ENCODE measurements around the gene PHF21A. TPM values are rescaled to one million over a fixed set of nuclear protein-coding genes. Genes with fewer than 3 reads are reported as not detected.
"Not testable (repeated sequence)": the region's sequence is repeated elsewhere in the genome, so short reads cannot be mapped to it uniquely, and the experiment has no call there.

Gene PHF21A
- total RNA-seq, 1 experiment from 2014 or later = 20.5 TPM

GRCh38 chr11:46020084-46020599 lies 101.1 kb downstream of the PHF21A start:
- DNase-seq = no peak
- TF ChIP-seq, protein P1, sequence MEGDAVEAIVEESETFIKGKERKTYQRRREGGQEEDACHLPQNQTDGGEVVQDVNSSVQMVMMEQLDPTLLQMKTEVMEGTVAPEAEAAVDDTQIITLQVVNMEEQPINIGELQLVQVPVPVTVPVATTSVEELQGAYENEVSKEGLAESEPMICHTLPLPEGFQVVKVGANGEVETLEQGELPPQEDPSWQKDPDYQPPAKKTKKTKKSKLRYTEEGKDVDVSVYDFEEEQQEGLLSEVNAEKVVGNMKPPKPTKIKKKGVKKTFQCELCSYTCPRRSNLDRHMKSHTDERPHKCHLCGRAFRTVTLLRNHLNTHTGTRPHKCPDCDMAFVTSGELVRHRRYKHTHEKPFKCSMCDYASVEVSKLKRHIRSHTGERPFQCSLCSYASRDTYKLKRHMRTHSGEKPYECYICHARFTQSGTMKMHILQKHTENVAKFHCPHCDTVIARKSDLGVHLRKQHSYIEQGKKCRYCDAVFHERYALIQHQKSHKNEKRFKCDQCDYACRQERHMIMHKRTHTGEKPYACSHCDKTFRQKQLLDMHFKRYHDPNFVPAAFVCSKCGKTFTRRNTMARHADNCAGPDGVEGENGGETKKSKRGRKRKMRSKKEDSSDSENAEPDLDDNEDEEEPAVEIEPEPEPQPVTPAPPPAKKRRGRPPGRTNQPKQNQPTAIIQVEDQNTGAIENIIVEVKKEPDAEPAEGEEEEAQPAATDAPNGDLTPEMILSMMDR (IDR thresholded peaks at IDR 0.05; ENCODE audit: unreplicated experiment) = no peak
- CTCF ChIA-PET = no interaction called here
- H3K4me3 Mint-ChIP-seq (ENCODE audit: low read depth, unreplicated experiment) = no peak overlapping the region
- H3K9me3 Mint-ChIP-seq (ENCODE audit: low read depth, unreplicated experiment) = no peaks in the 10 kb centered on the region
- no TSS peak for BruUV-seq (replicated peaks)
- H3K27me3 Mint-ChIP-seq (ENCODE audit: unreplicated experiment) = no peaks in the 10 kb centered on the region
- H3K4me1 Mint-ChIP-seq (ENCODE audit: low read depth, unreplicated experiment) = no peaks in the 10 kb centered on the region
- intact Hi-C loops (cut with micrococcal nuclease; ENCODE audit: unreplicated experiment) = no loop called here
- no peaks in the 10 kb centered on the region for H3K36me3 Mint-ChIP-seq (ENCODE audit: insufficient read depth, unreplicated experiment)
- H3K27ac Mint-ChIP-seq (ENCODE audit: unreplicated experiment) = no peak overlapping the region

GRCh38 chr11:46018651-46019050 lies 102.6 kb downstream of the PHF21A start:
- Mint-ChIP-seq H3K9me3 (ENCODE audit: low read depth, unreplicated experiment) (no peaks in the 10 kb centered on the region), H3K27ac (ENCODE audit: unreplicated experiment) (no peak overlapping the region), H3K4me3 (ENCODE audit: low read depth, unreplicated experiment) (no peak overlapping the region), H3K27me3 (ENCODE audit: unreplicated experiment) (no peaks in the 10 kb centered on the region), H3K36me3 (ENCODE audit: insufficient read depth, unreplicated experiment) (no peaks in the 10 kb centered on the region), H3K4me1 (ENCODE audit: low read depth, unreplicated experiment) (no peaks in the 10 kb centered on the region)
- intact Hi-C loops (cut with micrococcal nuclease; ENCODE audit: unreplicated experiment) = no loop called here
- no peak for DNase-seq
- TF ChIP-seq, protein P1 (IDR thresholded peaks at IDR 0.05; ENCODE audit: unreplicated experiment) = no peak
- no TSS peak for BruUV-seq (replicated peaks)
- CTCF ChIA-PET = interaction anchor here (0.6 to 1.0 kb wide), 2 partner anchors 122 to 213 kb away, joined by 3 to 4 read pairs; no protein-coding TSS in a partner anchor

DNA sequence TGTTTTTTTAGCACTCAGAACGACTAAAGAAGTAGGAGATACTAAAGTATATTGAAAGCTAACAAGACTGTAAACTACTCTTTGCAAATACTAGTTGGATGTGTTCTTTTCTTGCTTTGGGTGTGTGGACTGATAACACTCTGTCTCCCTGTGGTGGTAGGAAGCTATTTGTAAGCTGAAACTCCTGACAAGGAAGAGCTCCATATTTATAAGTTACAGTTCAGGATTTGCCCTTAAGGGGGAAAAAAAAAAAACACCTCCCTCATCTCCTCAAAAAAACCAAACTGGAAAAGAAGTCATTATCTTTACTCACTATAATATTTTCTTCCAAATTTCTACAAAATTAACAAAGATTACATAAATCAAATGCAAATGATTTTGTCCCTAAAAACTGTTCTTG lies 103.9 kb downstream of the PHF21A start:
- CTCF ChIA-PET = interaction anchor here (0.6 to 1.2 kb wide), 4 partner anchors 11 to 496 kb away, joined by 3 to 5 read pairs (median 4); no protein-coding TSS in a partner anchor
- Mint-ChIP-seq H3K4me1 (ENCODE audit: low read depth, unreplicated experiment) (no peaks in the 10 kb centered on the region), H3K4me3 (ENCODE audit: low read depth, unreplicated experiment) (no peak overlapping the region), H3K27me3 (ENCODE audit: unreplicated experiment) (no peaks in the 10 kb centered on the region), H3K27ac (ENCODE audit: unreplicated experiment) (no peak overlapping the region), H3K36me3 (ENCODE audit: insufficient read depth, unreplicated experiment) (no peaks in the 10 kb centered on the region), H3K9me3 (ENCODE audit: low read depth, unreplicated experiment) (no peaks in the 10 kb centered on the region)
- DNase-seq = no peak
- BruUV-seq (replicated peaks) = no TSS peak
- TF ChIP-seq, protein P1 (IDR thresholded peaks at IDR 0.05; ENCODE audit: unreplicated experiment) = no peak
- intact Hi-C loops (cut with micrococcal nuclease; ENCODE audit: unreplicated experiment) = no loop called here

DNA sequence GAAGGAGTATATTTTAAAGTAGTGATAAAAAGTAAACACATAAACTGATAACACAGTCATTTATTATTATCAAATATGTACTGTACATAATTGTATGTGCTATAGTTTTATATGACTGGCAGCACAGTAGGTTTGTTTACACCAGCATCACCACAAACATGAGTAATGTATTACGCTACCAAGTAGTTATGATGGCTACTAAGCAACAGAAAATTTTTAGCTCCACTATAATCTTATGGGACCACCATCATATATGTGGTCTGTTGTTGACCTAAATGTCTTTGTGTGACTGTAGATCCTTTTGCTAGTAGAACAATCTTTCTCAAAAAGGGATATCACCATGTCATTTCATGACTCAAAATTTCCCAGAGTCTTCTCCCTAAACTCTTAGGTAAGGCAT lies 105.3 kb downstream of the PHF21A start:
- H3K36me3 Mint-ChIP-seq (ENCODE audit: insufficient read depth, unreplicated experiment) = no peaks in the 10 kb centered on the region

GRCh38 chr11:46014168-46014567 lies 107.1 kb downstream of the PHF21A start:
- intact Hi-C loops (cut with micrococcal nuclease; ENCODE audit: unreplicated experiment); H3K4me1 Mint-ChIP-seq (ENCODE audit: low read depth, unreplicated experiment); H3K36me3 Mint-ChIP-seq (ENCODE audit: insufficient read depth, unreplicated experiment); H3K4me3 Mint-ChIP-seq (ENCODE audit: low read depth, unreplicated experiment); BruUV-seq (replicated peaks); CTCF ChIA-PET; DNase-seq; H3K27me3 Mint-ChIP-seq (ENCODE audit: unreplicated experiment); H3K27ac Mint-ChIP-seq (ENCODE audit: unreplicated experiment); H3K9me3 Mint-ChIP-seq (ENCODE audit: low read depth, unreplicated experiment): not testable (repeated sequence)

More for the DNA sequence above, 105.3 kb downstream of the PHF21A start:
- no peak for DNase-seq
- intact Hi-C loops (cut with micrococcal nuclease; ENCODE audit: unreplicated experiment) = no loop called here
- Mint-ChIP-seq H3K4me3 (ENCODE audit: low read depth, unreplicated experiment) (no peak overlapping the region), H3K9me3 (ENCODE audit: low read depth, unreplicated experiment) (no peaks in the 10 kb centered on the region), H3K27ac (ENCODE audit: unreplicated experiment) (no peak overlapping the region), H3K4me1 (ENCODE audit: low read depth, unreplicated experiment) (no peaks in the 10 kb centered on the region), H3K27me3 (ENCODE audit: unreplicated experiment) (no peaks in the 10 kb centered on the region)
- TF ChIP-seq, protein P1 (IDR thresholded peaks at IDR 0.05; ENCODE audit: unreplicated experiment) = no peak
- CTCF ChIA-PET = no interaction called here
- no TSS peak for BruUV-seq (replicated peaks)

Measured in Calu3 (cell line).